Ascending aorta (tissue), 2 donors: ENCODE measurements around the gene FRMD1. TPM values are rescaled to one million over a fixed set of nuclear protein-coding genes. Genes with fewer than 3 reads are reported as not detected.

ENCODE experiments used
- DNase-seq, 2 donors: peaks; one replicate each; pipeline ENCODE4 v3.0.0-alpha.2; 2019; ENCODE audit warnings: low spot score in 2 of 2
- H3K27ac ChIP-seq, 2 donors: fragments of 200-600 bp; sonication (generic); one replicate each; pipeline ENCODE4 v1.5.1; 2016 to 2017; ENCODE audit warnings: mild to moderate bottlenecking in 1 of 2
- H3K27me3 ChIP-seq: fragments of 200-600 bp; sonication (generic); one replicate; pipeline ENCODE4 v1.5.1; 2017
- H3K36me3 ChIP-seq, 2 donors: fragments of 200-600 bp; sonication (generic); one replicate each; pipeline ENCODE4 v1.5.1; 2016
- H3K4me1 ChIP-seq, 2 donors: fragments of 200-600 bp; sonication (generic); one replicate each; pipeline ENCODE4 v1.5.1; 2016 to 2017; ENCODE audit warnings: mild to moderate bottlenecking in 1 of 2
- H3K4me3 ChIP-seq, 2 donors: fragments of 200-600 bp; sonication (generic); one replicate each; pipeline ENCODE4 v1.5.1; 2016 to 2017; ENCODE audit warnings: mild to moderate bottlenecking in 1 of 2
- H3K9me3 ChIP-seq, 2 donors: fragments of 200-600 bp; sonication (generic); one replicate each; pipeline ENCODE4 v1.5.1; 2016
- intact Hi-C: fragments of 100-400 bp; cut with DNase I; formaldehyde crosslinking; loops from one replicate; pipeline ENCODE4 v1.15.1; 2023
- total RNA-seq: library from RNA; depleted of rRNA; stranded (reverse); fragments of >200 nt; gene quantifications from one replicate; pipeline ENCODE4 v1.1.0, GENCODE V29; 2016
- TF ChIP-seq, protein P1 (sequence below), 3 experiments: fragments of 200-600 bp in 2 of 3; fragments of 450-650 bp in 1 of 3; sonication (generic) in 2 of 3; IDR thresholded peaks; one replicate each; pipeline ENCODE4 v1.5.1; 2016 to 2019; ENCODE audit warnings: antibody characterized with exemption in 3 of 3, mild to moderate bottlenecking in 1 of 3, moderate library complexity in 1 of 3

Gene FRMD1
- total RNA-seq, 1 donor from 2014 or later: not detected

DNA sequence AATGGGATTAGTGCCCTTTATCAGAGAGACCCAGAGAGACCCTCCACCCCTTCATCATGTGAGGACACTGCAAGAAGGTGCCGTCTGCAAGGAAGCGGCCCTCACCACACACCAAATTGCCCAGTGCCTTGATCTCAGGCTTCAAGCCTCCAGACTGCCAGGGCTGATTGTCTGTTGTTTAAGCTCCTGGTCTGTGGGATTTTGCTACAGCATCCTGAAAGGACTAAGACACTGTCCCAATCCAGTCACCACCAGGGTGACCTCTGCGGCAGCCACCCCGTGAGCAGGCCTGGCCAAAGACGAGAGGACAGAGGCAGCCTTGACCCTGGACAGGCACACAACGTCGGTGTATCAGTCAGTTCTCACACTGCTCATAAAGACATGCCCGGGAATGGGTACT, 13.5 kb upstream of the FRMD1 start:
- H3K4me3 ChIP-seq: no peak overlapping the region
- no peaks in the 10 kb centered on the region for H3K9me3 ChIP-seq
- TF ChIP-seq, protein P1, sequence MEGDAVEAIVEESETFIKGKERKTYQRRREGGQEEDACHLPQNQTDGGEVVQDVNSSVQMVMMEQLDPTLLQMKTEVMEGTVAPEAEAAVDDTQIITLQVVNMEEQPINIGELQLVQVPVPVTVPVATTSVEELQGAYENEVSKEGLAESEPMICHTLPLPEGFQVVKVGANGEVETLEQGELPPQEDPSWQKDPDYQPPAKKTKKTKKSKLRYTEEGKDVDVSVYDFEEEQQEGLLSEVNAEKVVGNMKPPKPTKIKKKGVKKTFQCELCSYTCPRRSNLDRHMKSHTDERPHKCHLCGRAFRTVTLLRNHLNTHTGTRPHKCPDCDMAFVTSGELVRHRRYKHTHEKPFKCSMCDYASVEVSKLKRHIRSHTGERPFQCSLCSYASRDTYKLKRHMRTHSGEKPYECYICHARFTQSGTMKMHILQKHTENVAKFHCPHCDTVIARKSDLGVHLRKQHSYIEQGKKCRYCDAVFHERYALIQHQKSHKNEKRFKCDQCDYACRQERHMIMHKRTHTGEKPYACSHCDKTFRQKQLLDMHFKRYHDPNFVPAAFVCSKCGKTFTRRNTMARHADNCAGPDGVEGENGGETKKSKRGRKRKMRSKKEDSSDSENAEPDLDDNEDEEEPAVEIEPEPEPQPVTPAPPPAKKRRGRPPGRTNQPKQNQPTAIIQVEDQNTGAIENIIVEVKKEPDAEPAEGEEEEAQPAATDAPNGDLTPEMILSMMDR (IDR thresholded peaks at IDR 0.05): no peak
- intact Hi-C loops: no loop called here
- H3K36me3 ChIP-seq: no peaks in the 10 kb centered on the region
- H3K27me3 ChIP-seq: no peaks in the 10 kb centered on the region
- no peak for DNase-seq
- H3K4me1 ChIP-seq: no peaks in the 10 kb centered on the region
- H3K27ac ChIP-seq: no peak overlapping the region

DNA sequence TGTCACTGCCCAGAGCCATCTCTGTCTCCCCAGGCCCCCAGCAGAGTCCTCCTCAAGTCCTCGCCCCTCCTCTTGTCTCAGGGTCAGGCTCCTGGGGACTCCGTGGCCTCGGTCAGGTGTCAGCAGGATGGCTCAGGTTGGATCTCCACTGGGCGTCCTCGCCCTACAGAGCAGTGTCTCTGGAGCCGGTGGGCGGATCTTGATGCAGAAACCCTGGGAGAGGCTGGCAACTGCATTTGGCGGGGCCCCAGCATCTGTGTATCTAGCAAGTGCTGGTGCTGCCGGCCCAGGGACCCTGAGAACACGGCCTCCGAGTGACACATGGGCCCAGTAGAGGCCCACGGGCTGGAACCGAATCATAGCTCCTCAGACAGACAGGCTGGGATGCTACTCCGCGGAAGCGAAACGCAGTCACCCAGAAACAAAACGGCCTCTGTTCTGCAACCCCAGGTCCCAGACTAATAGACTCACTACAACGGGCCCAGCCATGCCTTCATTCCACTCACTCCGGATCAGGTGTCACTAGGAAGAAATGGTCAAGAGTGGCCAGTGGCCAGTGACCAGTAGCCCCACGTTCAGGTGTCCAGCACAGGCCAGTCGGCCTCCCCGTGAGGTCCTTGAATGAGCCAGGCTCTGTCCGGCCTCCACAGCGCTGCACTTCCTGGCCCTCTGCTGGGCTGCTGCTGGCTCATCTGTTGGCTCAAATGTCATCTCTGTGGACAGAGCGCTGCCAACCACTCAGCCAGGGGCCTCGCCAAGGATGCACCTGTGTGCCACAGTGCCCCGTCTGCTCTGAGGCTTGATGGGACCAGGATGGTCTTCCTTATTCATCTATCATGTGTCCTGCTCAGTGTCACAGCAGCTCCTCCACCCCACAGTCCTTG, 12.6 kb upstream of the FRMD1 start:
- TF ChIP-seq, protein P1 (IDR thresholded peaks at IDR 0.05): no peak
- no peaks in the 10 kb centered on the region for H3K27me3 ChIP-seq
- DNase-seq: no peak
- intact Hi-C loops: no loop called here
- no peaks in the 10 kb centered on the region for H3K4me1 ChIP-seq
- no peak overlapping the region for H3K27ac ChIP-seq
- H3K36me3 ChIP-seq: no peaks in the 10 kb centered on the region
- no peak overlapping the region for H3K4me3 ChIP-seq
- no peaks in the 10 kb centered on the region for H3K9me3 ChIP-seq

DNA sequence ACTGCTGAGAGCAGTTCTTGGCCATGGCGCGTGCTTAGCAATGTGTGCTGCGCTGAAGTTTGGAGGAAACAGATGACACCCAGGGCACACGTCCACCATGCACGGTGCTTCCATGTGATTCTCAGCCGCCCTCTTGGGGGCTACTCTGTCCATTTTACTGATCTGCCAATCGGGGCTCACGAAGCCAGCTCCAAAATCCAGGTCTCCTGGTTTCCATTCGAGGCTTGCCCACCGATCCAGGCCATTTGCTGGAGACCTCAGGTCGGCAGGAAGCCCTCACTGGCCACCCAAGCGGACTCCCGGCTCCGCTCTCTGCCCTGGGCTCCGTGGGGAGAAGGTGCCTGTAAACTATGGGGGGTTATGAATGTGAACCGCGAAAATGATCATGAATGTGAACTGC, 11.7 kb upstream of the FRMD1 start:
- intact Hi-C loops: no loop called here
- H3K27me3 ChIP-seq: no peaks in the 10 kb centered on the region
- H3K36me3 ChIP-seq: no peaks in the 10 kb centered on the region
- no peak overlapping the region for H3K27ac ChIP-seq
- no peak overlapping the region for H3K4me3 ChIP-seq
- H3K9me3 ChIP-seq: no peaks in the 10 kb centered on the region
- H3K4me1 ChIP-seq: no peaks in the 10 kb centered on the region
- no peak for DNase-seq
- TF ChIP-seq, protein P1 (IDR thresholded peaks at IDR 0.05): no peak

DNA sequence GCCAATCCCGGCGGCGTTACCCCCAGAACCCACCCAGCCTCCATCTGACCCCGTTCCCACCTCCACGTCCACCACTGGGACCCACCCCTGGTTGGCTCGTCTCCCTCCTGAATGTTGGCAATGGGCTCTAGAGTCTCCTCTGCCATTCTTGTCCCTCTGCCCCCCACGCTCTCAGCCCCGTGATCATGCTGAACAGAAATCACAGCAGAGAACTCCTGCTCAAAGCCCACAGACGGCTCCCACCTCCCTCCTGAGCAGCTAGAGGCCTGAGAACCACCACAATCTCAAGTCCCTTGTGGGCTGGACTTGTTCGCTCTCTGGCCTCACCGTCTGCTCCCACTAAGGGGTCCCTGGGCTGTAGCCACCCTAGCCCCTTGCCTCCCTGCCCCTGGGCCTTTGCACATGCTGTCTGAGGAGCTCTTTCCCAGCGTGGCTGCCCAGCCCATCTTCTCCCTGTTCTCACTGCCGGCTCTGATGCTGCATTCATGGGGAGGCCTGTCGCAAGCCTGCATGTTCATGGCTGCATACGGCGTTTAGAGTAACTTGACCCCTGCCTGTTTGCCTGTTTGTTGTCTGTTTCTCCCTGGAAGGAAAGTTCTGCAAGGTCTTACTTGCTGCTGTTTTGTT, 11.2 kb upstream of the FRMD1 start:
- H3K9me3 ChIP-seq: no peaks in the 10 kb centered on the region
- no peaks in the 10 kb centered on the region for H3K36me3 ChIP-seq
- TF ChIP-seq, protein P1 (IDR thresholded peaks at IDR 0.05): no peak
- no peaks in the 10 kb centered on the region for H3K27me3 ChIP-seq
- no peaks in the 10 kb centered on the region for H3K4me1 ChIP-seq
- H3K27ac ChIP-seq: no peak overlapping the region
- intact Hi-C loops: no loop called here
- DNase-seq: no peak
- H3K4me3 ChIP-seq: no peak overlapping the region

DNA sequence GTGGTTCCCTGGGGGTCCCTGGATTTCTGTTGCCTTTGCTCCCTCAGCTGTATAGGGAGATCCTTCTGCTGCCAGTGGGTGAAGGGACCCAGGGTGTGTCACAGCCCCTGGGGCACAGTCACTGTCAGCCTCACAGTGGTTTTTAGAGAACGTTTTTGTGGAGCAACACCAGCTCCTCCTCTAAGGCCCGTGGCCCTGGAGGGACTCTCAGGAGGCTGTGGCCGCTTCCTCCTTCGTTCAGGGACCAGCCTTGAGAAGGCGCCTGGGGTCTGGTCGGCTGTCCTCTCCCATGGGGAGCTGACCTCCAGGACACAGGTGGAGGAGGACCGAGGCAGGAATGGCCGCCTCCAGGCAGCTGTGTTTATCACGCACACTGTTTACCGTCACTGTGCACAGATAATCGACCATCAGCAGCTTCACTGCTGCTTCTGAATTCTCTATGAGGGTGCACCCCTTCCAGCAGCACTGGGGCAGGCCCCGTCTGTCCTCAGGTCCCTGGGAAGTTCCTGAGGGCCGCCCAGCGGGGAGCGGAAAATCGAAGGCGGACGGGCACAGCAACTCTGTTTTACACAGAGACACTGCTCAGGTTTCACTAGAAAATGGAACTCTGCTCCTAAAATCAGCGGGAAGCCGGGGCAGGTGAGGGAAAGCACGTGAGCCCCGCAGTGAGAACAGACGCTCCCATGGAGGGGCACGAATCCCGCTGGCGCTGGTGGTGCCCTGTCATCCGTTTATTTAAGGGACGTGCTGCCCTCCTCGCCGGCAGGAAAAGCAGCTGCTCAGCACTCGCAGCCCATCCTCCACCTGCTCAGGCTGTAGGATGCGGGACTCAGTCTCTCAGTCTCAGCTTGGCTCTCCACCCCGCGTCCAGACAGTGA, 10.4 kb upstream of the FRMD1 start:
- Histone ChIP-seq H3K27ac (no peak overlapping the region), H3K4me1 (no peaks in the 10 kb centered on the region), H3K9me3 (no peaks in the 10 kb centered on the region), H3K4me3 (no peak overlapping the region), H3K27me3 (no peaks in the 10 kb centered on the region), H3K36me3 (no peaks in the 10 kb centered on the region)
- TF ChIP-seq, protein P1 (IDR thresholded peaks at IDR 0.05): no peak
- intact Hi-C loops: no loop called here
- no peak for DNase-seq
